ENCODE data around the gene TCAP.

GRCh38 chr17:39619786-39620101 lies 45.4 kb upstream of the TCAP start:
- no peak for TF ChIP-seq CTCF (IDR thresholded peaks at IDR 0.05)
- no peak for TF ChIP-seq POLR2A (IDR thresholded peaks at IDR 0.05)
- no peak for TF ChIP-seq POLR2AphosphoS5 (IDR thresholded peaks at IDR 0.05)
- TF ChIP-seq EP300 (IDR thresholded peaks at IDR 0.05), result no peak

Data from gastroesophageal sphincter (tissue), 3 donors.